ENCODE measurements around the gene PDCD4. TPM values are rescaled to one million over a fixed set of nuclear protein-coding genes. Genes with fewer than 3 reads are reported as not detected.

Gene PDCD4
- total RNA-seq, 2 experiments from 2014 or later, result 59.0 to 116 TPM

- Histone ChIP-seq H2AFZ (ENCODE audit: low read length) (0 out of 2 replicates have a peak overlapping the region, but pooled peaks have one; percentile 4), H4K20me1 (ENCODE audit: insufficient read depth, low read length) (no peaks in the 10 kb centered on the region), H3K4me2 (ENCODE audit: low read length) (no peak overlapping the region), H3K4me3 (ENCODE audit: low read depth, low read length, poor library complexity, severe bottlenecking) (no peak overlapping the region), H3K4me1 (ENCODE audit: insufficient read depth, low read length, poor library complexity, severe bottlenecking) (peaks cover 84% of the 10 kb centered on the region), H3K27ac (ENCODE audit: low read depth, low read length, poor library complexity, severe bottlenecking) (no peak overlapping the region), H3K79me2 (ENCODE audit: insufficient read depth, low read depth, low read length) (no peaks in the 10 kb centered on the region; the same call in 1 of the 2 replicates), H3K36me3 (ENCODE audit: insufficient read depth, low read length) (no peaks in the 10 kb centered on the region), H3K9me3 (ENCODE audit: low read length) (no peaks in the 10 kb centered on the region), H3K9me2 (ENCODE audit: insufficient read depth, low read length) (no peaks in the 10 kb centered on the region)
- BruUV-seq (replicated peaks), result no TSS peak
- intact Hi-C loops (cut with micrococcal nuclease; ENCODE audit: unreplicated experiment), result no loop called here
- POLR2A ChIA-PET, result interaction anchor here (0.8 to 2.0 kb wide), 6 partner anchors 8 to 34 kb away, joined by 3 to 14 read pairs (median 4); no protein-coding TSS in a partner anchor
- no peak for DNase-seq (ENCODE audit: low spot score)
- TF ChIP-seq CTCF (conservative IDR thresholded peaks at IDR 0.05; ENCODE audit: low read length) (no peak), EZH2phosphoT487 (IDR thresholded peaks at IDR 0.05; ENCODE audit: borderline replicate concordance, low read depth, low read length) (no peak)
- CTCF ChIA-PET (ENCODE audit: unreplicated experiment), result no interaction called here
These were observed 34.1 kb upstream of the PDCD4 start for GRCh38 chr10:110837418-110838171.

DNA sequence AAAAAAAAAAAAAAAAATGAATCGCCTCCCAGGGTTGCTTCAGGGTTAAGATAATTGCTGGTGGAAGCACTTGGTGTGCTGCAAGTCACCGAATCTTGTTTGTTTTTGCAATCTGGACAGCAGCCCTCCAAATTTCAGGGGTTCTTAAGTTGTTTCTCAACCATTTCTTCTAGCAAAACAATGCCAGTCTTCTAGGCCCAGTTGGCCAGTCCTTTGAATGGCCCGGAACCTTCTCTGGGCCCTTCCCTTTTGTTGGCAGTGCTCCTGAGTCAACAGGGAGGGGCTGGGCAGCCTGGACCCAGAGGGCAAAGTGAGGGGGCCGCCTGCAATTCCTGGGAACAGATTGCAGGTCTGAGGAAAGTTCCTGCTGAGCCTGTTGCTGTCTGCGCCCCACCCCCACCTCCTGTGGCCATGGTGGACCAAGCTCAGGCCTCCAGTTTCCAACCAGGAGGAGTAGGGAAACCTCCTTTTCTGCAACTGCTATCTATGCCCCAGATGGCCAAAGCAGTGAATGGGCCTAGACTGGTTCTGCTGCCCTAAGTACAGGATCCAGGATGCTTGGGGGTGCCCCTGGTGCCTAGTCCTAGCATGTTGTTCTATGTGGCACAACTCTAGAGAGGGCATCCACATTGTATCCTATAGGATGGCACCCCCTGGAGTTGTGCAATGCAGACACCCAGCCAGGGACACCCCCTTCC, 31.4 kb upstream of the PDCD4 start:
- POLR2A ChIA-PET, result interaction anchor here (0.7 to 6.2 kb wide), 4 partner anchors 8 to 37 kb away, joined by 3 to 75 read pairs (median 22); no protein-coding TSS in a partner anchor
- no peaks in the 10 kb centered on the region for H4K20me1 ChIP-seq (ENCODE audit: insufficient read depth, low read length)
- no peaks in the 10 kb centered on the region for H3K9me2 ChIP-seq (ENCODE audit: insufficient read depth, low read length)
- no peaks in the 10 kb centered on the region; the same call in 1 of the 2 replicates for H3K79me2 ChIP-seq (ENCODE audit: insufficient read depth, low read depth, low read length)
- CTCF ChIA-PET (ENCODE audit: unreplicated experiment), result interaction anchor here (1.7 to 5.6 kb wide), 2 partner anchors 19 to 36 kb away, joined by 4 to 39 read pairs; no protein-coding TSS in a partner anchor
- peaks cover 95% of the 10 kb centered on the region for H3K4me1 ChIP-seq (ENCODE audit: insufficient read depth, low read length, poor library complexity, severe bottlenecking)
- H3K9me3 ChIP-seq (ENCODE audit: low read length), result no peaks in the 10 kb centered on the region
- TF ChIP-seq EZH2phosphoT487 (IDR thresholded peaks at IDR 0.05; ENCODE audit: borderline replicate concordance, low read depth, low read length), result no peak
- TF ChIP-seq CTCF (conservative IDR thresholded peaks at IDR 0.05; ENCODE audit: low read length), result no peak
- H3K4me3 ChIP-seq (ENCODE audit: low read depth, low read length, poor library complexity, severe bottlenecking), result no peak overlapping the region
- peak overlapping the region; percentile 1; the same call in 1 of the 2 replicates for H2AFZ ChIP-seq (ENCODE audit: low read length)
- DNase-seq (ENCODE audit: low spot score), result no peak
- no TSS peak for BruUV-seq (replicated peaks)
- H3K36me3 ChIP-seq (ENCODE audit: insufficient read depth, low read length), result no peaks in the 10 kb centered on the region
- intact Hi-C loops (cut with micrococcal nuclease; ENCODE audit: unreplicated experiment), result no loop called here
- H3K4me2 ChIP-seq (ENCODE audit: low read length), result peak overlapping the region; percentile 87
- H3K27ac ChIP-seq (ENCODE audit: low read depth, low read length, poor library complexity, severe bottlenecking), result peak overlapping the region; percentile 97
